Suppressor macrophage treated with lipopolysaccharide for 4 hours (primary cell): ENCODE measurements around the gene AZGP1.
A peak's percentile ranks its signal among the peaks of the same experiment; 100 is the strongest.
"Not testable (repeated sequence)": the region's sequence is repeated elsewhere in the genome, so short reads cannot be mapped to it uniquely, and the experiment has no call there.

Source experiments
- DNase-seq: peaks from one replicate; pipeline ENCODE4 v3.0.0-alpha.2; 2020

AZGP1 gene

DNA sequence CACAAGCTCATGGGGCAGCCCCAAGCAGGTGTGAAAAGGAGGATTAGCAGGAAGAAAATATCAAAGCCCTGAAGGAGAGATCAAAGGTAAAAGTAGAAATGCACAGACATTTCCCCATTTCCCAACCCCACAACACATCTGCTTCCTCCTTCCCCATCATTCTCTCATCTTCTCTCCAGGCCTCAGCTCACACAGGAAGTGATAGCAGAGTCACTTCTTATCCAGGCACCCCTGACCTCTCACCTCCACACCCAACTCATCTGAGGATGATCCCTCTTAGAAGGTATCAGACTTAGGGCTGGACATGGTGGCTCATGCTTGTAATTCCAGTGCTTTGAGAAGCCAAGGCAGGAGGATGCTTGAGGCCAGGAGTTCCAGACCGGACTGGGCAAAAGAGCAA, 28.2 kb downstream of the AZGP1 start:
- no peak for DNase-seq

DNA sequence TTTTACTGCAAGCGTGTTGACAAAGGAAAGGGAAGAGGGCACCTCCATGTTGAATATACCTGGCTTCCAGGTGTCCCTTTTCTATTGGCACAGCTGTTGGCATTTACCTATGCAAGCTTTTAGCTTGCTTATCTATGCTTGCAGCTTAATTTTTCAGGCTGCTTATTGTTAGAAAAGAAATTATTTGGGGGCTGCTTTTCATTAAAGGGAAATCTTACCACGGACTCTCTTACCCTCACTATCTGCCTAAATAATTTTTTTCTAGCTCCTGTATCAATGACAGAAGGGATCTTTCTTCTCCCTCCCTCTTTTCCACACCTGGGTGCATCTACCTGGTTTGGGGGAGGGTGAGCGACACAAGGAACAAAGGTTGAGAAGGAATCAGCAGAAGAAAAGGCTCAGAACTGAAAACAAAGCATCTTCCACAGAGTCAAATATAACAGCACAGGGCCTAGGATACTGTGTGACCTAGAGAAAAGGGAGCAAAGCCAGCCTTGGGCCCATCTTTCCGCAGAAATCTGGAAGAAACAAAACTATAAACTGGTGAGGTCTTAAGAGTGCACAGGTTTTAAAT, 31.2 kb downstream of the AZGP1 start:
- no peak for DNase-seq

DNA sequence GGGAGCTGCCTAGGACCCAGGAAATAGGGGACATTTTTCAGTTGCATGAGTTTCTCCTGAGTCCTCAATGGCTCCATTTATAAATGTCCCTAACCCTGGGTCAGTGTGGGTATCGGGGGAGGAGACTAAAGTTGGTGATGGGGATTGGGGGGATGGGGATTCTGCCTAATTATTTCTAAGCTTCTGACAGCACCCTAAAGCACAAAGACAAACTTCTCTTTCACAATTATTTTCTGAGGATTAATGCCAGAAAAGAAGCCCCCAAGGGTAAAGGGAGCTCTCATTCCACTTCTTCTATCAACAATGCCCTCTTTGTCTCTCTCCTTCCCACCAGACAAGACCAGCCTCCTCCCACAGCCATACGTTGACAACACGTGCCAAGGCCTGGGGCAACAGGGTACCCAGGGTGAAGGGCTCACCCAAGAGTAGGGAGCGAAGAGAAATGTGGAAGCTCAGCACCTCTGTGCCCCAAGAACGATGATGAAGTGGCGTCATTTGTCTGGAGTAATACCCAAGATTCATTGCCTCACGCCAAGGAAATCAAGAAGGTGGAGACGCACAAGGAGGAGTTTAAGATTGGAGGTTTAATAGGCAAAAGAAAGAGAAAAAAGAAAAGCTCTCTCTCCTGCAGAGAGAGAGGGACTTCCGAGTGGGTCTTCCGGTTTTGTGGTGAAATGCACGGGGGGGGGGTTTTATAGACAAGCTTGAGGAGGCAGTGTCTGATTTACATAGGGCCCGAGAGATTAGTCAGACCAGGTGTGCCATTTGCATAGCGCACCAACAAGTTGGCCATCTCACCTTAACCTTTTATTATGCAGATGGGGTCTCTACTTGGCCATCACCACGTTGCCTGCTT, 32.0 kb downstream of the AZGP1 start:
- DNase-seq, result no peak

DNA sequence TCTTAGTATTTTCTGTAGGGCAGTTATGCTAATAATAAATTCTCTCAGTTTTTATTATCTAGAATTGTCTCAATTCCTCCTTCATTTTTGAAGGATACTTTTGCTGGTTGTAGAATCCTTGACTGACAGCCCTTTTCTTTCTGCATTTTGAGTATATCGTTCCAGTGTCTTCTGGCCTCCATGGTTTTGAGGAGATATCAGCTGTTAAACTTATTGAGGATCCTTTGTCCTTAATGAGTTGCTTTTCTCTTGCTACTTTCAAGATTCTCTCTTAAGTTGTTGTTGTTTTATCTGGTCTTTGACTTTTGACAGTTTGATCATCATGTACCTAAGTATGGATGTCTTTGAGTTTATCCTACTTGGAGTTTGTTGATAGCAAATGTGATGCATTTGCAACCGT, 37.5 kb downstream of the AZGP1 start:
- DNase-seq, result no peak

DNA sequence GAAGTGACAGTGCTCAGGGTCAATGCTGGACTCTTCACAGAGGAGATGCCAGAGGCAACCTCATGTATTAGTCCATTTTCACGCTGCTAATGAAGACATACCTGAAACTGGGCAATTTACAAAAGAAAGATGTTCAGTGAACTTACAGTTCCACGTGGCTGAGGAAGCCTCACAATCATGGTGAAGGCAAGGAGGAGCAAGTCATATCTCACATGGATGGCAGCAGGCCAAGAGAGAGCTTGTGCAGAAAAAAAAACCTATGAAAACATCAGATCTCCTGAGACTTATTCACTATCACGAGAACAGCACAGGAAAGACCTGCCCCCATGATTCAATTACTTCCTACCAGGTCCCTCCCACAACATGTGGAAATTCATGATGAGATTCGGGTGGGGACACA, 40.8 kb downstream of the AZGP1 start:
- DNase-seq, result not testable (repeated sequence)

DNA sequence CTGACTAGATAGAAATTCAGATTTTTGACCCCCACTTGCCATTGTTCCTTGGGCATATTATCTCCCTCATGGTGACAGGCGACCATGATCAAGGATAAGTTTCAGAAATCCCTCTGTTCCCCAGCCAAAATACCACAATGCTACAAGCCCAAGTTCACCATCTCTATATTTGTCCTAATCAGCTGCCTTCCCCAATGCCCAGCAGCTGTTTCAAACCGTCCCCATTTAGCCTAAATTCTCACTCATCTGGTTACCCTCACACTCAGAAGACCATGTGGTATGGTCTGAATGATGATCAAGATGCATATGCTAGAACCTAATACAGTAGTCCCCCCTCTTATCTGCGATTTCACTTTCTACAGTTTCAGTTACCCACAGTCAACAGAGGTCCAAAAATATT, 45.5 kb downstream of the AZGP1 start:
- no peak for DNase-seq

DNA sequence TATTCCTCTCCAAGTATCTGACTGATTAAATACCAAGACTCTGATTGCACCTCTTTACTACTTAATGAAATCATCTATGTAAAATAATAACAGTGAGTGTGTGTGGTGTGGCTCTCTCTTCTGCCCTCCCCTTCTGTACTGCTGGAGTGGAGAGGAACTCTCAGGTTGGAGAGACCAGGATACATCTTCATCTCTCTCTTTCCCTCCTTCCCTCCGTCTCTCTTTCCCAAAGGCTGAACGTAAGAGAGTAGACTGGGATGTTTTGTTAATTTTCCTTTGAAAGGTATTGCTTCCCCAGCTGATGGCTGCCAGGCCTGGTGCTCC, 46.1 kb downstream of the AZGP1 start:
- DNase-seq, result no peak

DNA sequence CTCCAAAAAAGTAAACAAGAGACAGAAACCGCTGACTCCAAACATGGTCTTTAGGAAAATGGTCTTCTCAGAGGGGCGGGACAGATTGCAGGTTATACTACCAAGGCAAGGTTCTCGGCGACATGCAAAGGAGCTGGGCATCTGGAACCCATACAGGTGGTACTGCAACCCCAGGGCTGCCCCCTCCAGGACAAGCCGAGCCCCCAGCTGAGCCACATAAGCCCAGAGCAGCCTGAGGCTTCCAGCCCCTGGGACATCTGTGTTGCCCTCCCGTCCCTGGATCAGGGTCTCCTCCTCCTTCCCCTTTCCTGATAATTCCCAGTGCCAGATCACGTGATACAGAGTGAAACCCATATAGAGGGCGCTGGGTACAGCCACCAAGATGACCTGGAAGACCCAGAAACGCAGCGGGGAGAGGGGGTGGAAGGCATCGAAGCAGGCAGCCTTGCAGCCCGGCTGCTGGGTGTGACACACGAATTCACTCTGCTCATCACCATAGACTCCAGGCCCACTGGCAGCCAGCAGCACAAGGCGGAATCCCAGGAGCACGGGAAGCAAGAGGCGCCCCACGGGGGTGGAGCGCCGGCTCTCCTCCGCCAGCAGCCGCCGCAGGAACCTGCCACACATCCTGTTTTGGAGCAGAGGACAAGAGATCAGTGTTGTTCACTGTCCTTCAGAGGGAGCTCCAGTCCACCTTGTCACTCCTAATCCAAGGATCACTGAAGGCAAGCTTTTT, 46.7 kb downstream of the AZGP1 start, which contains the start of gene GJC3:
GJC3 (minus strand) TSS at position 627 of the 736 bp plus-strand sequence; CDS start at position 627, 0 bp downstream.
- peak; percentile 45 for DNase-seq

DNA sequence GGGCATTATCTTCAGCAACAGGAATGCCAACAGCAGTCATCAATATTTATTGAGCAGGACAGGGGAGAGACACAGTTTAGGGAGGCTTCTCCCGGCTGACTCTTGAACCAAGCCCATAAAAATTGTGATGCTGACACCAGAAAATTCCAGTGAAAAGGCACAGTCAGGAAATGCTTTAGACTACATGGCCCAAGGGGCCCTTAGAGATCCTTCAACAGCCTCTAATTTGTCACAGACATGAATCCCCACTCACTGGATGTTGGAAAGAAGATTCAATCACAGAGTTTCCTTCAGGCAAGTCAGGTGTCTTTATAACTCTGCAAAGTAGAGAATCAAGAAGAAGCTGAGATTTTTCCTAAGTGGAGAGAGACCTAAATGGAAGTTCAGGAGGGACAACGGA, 47.6 kb downstream of the AZGP1 start:
- no peak for DNase-seq

DNA sequence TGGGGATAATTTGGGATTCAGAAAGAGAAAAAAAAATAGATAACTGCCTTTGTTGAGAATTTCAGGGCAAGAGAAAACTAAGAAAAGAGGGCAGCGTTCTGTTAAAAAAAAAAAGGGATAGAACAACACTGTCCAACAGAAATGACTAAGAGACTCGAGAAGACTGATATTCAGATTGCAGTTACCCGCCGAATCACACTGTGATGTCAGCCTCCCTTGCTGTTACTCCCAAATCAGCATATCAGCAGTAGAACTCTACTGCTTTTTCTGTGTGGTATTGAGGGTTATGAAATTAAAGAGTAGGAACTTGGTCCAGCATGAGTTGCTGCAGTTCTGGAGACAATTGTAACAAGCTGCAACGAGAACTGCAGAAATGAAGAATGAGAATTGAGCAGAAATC, 48.3 kb downstream of the AZGP1 start:
- no peak for DNase-seq

DNA sequence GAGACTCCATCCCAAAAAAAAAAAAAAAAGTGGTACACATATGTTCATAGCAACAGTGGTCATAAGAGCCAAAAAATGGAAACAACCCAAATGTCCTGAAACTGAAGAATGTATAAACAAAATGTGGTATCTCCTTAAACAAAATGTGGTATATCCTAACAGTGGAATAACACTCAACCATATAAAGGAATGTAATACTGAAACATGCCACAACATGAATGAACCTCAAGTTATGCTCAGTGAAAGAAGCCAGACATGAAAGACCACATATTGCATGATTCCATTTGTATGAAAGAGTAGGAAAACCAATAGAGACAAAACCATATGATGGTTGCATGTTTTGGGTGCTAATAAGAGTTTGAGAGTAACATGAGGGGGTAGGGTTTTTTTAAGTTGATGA, 49.5 kb downstream of the AZGP1 start:
- DNase-seq, result no peak

DNA sequence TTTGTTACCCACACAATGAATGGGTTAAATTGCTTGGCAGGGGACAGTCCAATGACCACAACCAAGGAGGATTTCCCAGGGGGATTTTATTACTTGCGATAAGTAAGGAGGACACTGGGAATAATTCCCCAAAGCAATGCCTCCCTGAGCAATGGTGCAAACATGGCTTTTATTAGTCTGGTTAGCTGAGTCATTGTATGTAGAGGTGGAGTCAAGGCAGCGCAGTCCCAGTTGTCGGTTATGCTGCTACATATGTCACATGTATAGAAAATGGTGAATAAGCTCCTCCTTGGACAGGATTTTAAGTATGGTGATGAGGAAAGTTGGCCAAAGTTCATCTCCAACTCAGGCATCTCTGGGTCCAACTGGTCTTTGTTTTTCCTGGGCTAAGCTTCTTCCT, 52.6 kb downstream of the AZGP1 start:
- no peak for DNase-seq

DNA sequence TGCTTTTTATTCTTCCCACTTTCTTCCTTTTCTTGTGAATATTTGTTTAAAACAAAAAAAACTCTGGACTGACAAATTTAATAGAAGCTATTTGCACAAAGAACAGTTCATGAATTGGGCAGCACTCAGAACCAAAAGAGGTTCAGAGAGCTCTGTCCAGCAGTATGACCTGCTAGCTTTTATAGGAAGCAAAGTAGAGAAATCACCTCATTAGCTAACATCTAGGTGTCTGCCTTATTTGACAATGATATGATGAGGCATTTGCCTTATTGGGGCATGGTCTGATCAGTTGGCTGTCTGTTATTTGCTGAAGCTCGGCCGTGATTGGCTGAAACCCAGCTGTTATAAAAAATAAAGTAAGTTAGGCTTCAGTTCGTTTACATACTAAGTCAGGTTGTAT, 55.7 kb downstream of the AZGP1 start:
- DNase-seq, result no peak

DNA sequence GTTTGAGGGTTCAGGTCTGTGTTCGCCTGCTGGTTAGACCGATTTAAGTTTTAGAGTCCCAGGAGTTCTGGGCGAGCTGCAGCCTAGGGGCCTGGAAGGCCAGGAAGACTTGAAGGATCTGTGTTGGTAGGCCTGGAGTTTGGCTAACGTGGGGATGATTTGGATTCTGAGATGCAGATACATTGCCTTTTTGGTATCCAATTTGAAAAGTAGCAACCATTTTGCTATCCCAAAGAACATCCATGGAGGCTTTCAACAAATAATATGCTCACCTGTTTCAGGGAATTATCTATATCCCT, 56.1 kb downstream of the AZGP1 start:
- DNase-seq, result no peak

DNA sequence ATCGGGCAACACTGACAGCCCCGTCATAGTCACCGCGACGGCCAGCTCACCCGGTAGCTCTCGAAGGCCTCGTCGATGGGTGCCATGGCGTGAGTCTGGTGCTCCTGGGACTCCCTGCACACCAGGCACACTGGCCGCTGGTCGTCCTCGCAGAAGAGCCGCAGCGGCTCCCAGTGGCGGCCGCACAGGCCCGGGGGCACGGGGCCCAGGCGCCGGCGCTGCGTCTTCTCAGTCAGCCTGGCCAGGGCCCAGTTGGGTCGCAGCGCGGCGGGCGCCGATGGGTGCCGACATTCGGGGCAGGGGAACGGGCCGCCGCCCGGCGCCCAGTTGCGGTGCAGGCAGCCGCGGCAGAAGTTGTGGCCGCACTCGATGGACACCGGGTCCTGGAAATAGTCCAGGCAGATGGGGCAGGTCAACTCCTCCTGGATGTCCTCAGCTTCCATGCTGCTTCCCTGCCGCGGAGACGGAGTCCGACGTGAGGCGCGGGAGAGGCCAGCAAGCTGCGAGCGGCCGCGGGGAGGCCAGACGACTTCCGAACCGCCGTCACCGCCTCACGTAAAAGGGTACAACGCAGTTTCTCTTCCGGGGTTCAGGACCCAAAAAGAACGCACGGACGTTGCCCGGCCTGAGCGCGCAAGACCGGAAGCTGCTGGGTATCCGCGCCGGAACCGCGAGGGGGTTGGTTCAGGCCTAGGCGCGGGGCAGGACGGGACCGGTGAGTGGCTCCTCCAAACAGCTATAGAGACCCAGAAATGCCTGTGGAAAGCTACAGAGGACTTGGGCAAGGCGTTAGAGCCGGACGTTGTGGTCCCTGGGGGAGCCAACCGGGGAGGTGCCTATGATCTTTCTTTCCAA, 56.6 kb downstream of the AZGP1 start, which contains the start of gene TRIM4:
TRIM4 (minus strand) TSS at position 572 of the 855 bp plus-strand sequence; CDS start at position 443, 129 bp downstream.
- peak; percentile 96 for DNase-seq
